H9 (cell line): ENCODE data around the gene DNAJC10. TPM values are rescaled to one million over a fixed set of nuclear protein-coding genes. Genes with fewer than 3 reads are reported as not detected.

ENCODE experiments used
- DNase-seq: peaks from one replicate; pipeline ENCODE4 v3.0.0-alpha.2; 2017
- H2AFZ ChIP-seq: one replicate; pipeline ENCODE4 v1.6.1; 2013; ENCODE audit warnings: mild to moderate bottlenecking, low read length, control low read depth, moderate library complexity
- H2AK5ac ChIP-seq: 2 replicates; pipeline ENCODE4 v1.6.1; 2013; ENCODE audit warnings: low read length, control low read depth, mixed read lengths; ENCODE audit not compliant: insufficient read length
- H2BK120ac ChIP-seq: one replicate; pipeline ENCODE4 v1.6.1; 2013; ENCODE audit warnings: low read depth, mild to moderate bottlenecking, low read length, control low read depth, inconsistent platforms; ENCODE audit not compliant: poor library complexity, severe bottlenecking
- H2BK12ac ChIP-seq: 2 replicates; pipeline ENCODE4 v1.6.1; 2013; ENCODE audit warnings: low read length, control low read depth, mixed read lengths, low read depth; ENCODE audit not compliant: insufficient read length
- H2BK15ac ChIP-seq: 2 replicates; pipeline ENCODE4 v1.6.1; 2013; ENCODE audit warnings: low read depth, low read length, control low read depth
- H2BK20ac ChIP-seq: one replicate; pipeline ENCODE4 v1.6.1; 2013; ENCODE audit warnings: low read depth, mild to moderate bottlenecking, low read length, control low read depth, inconsistent platforms; ENCODE audit not compliant: poor library complexity, severe bottlenecking
- H2BK5ac ChIP-seq: 2 replicates; pipeline ENCODE4 v1.6.1; 2013; ENCODE audit warnings: low read length, control low read depth, mixed read lengths; ENCODE audit not compliant: insufficient read length
- H3K14ac ChIP-seq: 2 replicates; pipeline ENCODE4 v1.6.1; 2013; ENCODE audit warnings: low read length, control low read depth; ENCODE audit not compliant: insufficient read depth
- H3K18ac ChIP-seq: 2 replicates; pipeline ENCODE4 v1.6.1; 2013; ENCODE audit warnings: low read depth, mild to moderate bottlenecking, mixed read lengths, low read length, control low read depth; ENCODE audit not compliant: insufficient read length
- H3K23ac ChIP-seq: 2 replicates; pipeline ENCODE4 v1.6.1; 2013; ENCODE audit warnings: low read length, control low read depth, mixed read lengths, low read depth; ENCODE audit not compliant: insufficient read length
- H3K23me2 ChIP-seq: 2 replicates; pipeline ENCODE4 v1.6.1; 2013; ENCODE audit warnings: low read depth, mild to moderate bottlenecking, mixed read lengths, low read length, control low read depth; ENCODE audit not compliant: insufficient read length, poor library complexity, severe bottlenecking
- H3K27ac ChIP-seq: 2 replicates; pipeline ENCODE4 v1.5.1; 2013; ENCODE audit warnings: low read length, control low read depth, mixed read lengths, low read depth; ENCODE audit not compliant: insufficient read length
- H3K27me3 ChIP-seq: 2 replicates; pipeline ENCODE4 v1.6.1; 2013; ENCODE audit warnings: low read length, control low read depth, inconsistent platforms; ENCODE audit not compliant: insufficient read depth
- H3K4ac ChIP-seq: 2 replicates; pipeline ENCODE4 v1.6.1; 2013; ENCODE audit warnings: low read depth, mild to moderate bottlenecking, control low read depth, inconsistent platforms, low read length, moderate library complexity
- H3K4me1 ChIP-seq: 2 replicates; pipeline ENCODE4 v1.6.1; 2013; ENCODE audit warnings: low read length, control low read depth, inconsistent platforms; ENCODE audit not compliant: insufficient read depth
- H3K4me2 ChIP-seq: 2 replicates; pipeline ENCODE4 v1.6.1; 2013; ENCODE audit warnings: low read length, control low read depth, mixed read lengths; ENCODE audit not compliant: insufficient read length, insufficient read depth
- H3K56ac ChIP-seq: 2 replicates; pipeline ENCODE4 v1.6.1; 2013; ENCODE audit warnings: low read depth, mild to moderate bottlenecking, mixed read lengths, low read length, control low read depth; ENCODE audit not compliant: insufficient read length
- H3K79me1 ChIP-seq: 2 replicates; pipeline ENCODE4 v1.6.1; 2013; ENCODE audit warnings: low read depth, mild to moderate bottlenecking, moderate library complexity, low read length, control low read depth, inconsistent platforms; ENCODE audit not compliant: insufficient read depth, poor library complexity, severe bottlenecking
- H3K79me2 ChIP-seq: 2 replicates; pipeline ENCODE4 v1.6.1; 2013; ENCODE audit warnings: low read length, control low read depth, inconsistent platforms; ENCODE audit not compliant: insufficient read depth
- H3K9ac ChIP-seq: 2 replicates; pipeline ENCODE4 v1.6.1; 2013; ENCODE audit warnings: low read length, control low read depth, mixed read lengths; ENCODE audit not compliant: insufficient read length; ENCODE audit errors: extremely low read depth
- H3K9me3 ChIP-seq: one replicate; pipeline ENCODE4 v1.6.1; 2013; ENCODE audit warnings: low read depth, low read length, inconsistent platforms; ENCODE audit not compliant: control insufficient read depth
- H3T11ph ChIP-seq: one replicate; pipeline ENCODE4 v1.6.1; 2013; ENCODE audit warnings: mild to moderate bottlenecking, low read length, control low read depth, inconsistent platforms
- H4K20me1 ChIP-seq: one replicate; pipeline ENCODE4 v1.6.1; 2013; ENCODE audit not compliant: control insufficient read depth, insufficient read length, insufficient read depth
- H4K5ac ChIP-seq: 2 replicates; pipeline ENCODE4 v1.6.1; 2013; ENCODE audit warnings: low read depth, mild to moderate bottlenecking, mixed read lengths, low read length, control low read depth; ENCODE audit not compliant: insufficient read length
- H4K8ac ChIP-seq: replicated peaks from 2 replicates; pipeline ENCODE4 v1.6.1; 2013; ENCODE audit warnings: low read length, control low read depth, mixed read lengths, low read depth; ENCODE audit not compliant: insufficient read length
- H4K91ac ChIP-seq: 2 replicates; pipeline ENCODE4 v1.6.1; 2013; ENCODE audit warnings: low read depth, mild to moderate bottlenecking, moderate library complexity, mixed read lengths, low read length, control low read depth; ENCODE audit not compliant: insufficient read length
- H3K27ac Mint-ChIP-seq, 3 experiments: 2 replicates in 2 of 3; 3 replicates in 1 of 3; pipeline ENCODE4 v1.8.0; 2020 to 2021; ENCODE audit warnings: mixed read lengths in 3 of 3, mild to moderate bottlenecking in 1 of 3, moderate library complexity in 1 of 3
- H3K27me3 Mint-ChIP-seq: 2 replicates; pipeline ENCODE4 v1.8.0; 2021; ENCODE audit warnings: low read depth, mild to moderate bottlenecking, moderate library complexity, mixed read lengths
- H3K36me3 Mint-ChIP-seq, 3 experiments: 2 replicates in 2 of 3; 3 replicates in 1 of 3; pipeline ENCODE4 v1.8.0; 2020 to 2021; ENCODE audit warnings: low read depth in 3 of 3, mixed read lengths in 3 of 3; ENCODE audit not compliant: insufficient read depth in 1 of 3
- H3K4me1 Mint-ChIP-seq, 2 experiments: 2 replicates each; pipeline ENCODE4 v1.8.0; 2020; ENCODE audit warnings: mixed read lengths in 2 of 2
- H3K4me3 Mint-ChIP-seq, 2 experiments: 2 replicates in 1 of 2; 3 replicates in 1 of 2; pipeline ENCODE4 v1.8.0; 2020 to 2021; ENCODE audit warnings: mild to moderate bottlenecking in 2 of 2, mixed read lengths in 2 of 2, moderate library complexity in 1 of 2
- H3K9me3 Mint-ChIP-seq, 2 experiments: 2 replicates in 1 of 2; 3 replicates in 1 of 2; pipeline ENCODE4 v1.8.0; 2020; ENCODE audit warnings: mild to moderate bottlenecking in 2 of 2, mixed read lengths in 2 of 2, moderate library complexity in 1 of 2
- WGBS: extraction: QIAGEN DNeasy Blood & Tissue Kit; methylation state at CpG from one replicate; pipeline ENCODE4 v1.1.7; 2013; ENCODE audit warnings: missing lambda C conversion rate, low lambda C conversion rate, mixed read lengths; ENCODE audit not compliant: insufficient read length; ENCODE audit errors: extremely low coverage; 5-methylcytosine and 5-hydroxymethylcytosine counted together
- total RNA-seq: library from RNA; stranded (reverse); gene quantifications from 2 replicates; pipeline ENCODE4 v1.2.1, GENCODE V29; 2021
- TF ChIP-seq, protein P1 (sequence below): fragments of 200-600 bp; sonication (generic); conservative IDR thresholded peaks from 3 replicates; pipeline ENCODE4 v1.8.0; 2021; ENCODE audit warnings: antibody characterized with exemption, mild to moderate bottlenecking

Gene DNAJC10
- total RNA-seq, 1 experiment from 2014 or later: 129 TPM

DNA sequence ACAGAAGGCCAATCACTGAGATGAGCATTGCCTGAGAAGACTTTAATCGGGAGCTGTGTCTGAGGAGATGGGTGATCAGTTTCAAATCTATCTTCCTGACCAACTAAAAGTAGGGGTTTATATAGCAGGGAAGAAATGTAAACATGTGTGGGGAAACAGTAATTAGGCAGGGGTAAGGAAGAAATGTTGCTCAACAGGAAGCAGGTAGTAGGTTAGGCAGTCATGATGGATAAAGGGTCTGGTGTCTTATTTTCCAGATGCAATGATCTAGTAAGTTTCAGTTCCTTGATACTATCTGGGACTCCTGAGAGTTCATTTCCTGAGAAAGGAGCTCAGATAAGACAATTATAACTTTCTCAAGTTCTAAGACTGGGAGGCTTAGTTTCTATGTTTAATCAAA, 33.8 kb upstream of the DNAJC10 start:
- no peak overlapping the region for H3K27ac ChIP-seq
- no peaks in the 10 kb centered on the region for H3K27me3 ChIP-seq
- H2AK5ac ChIP-seq: no peak overlapping the region
- H2BK5ac ChIP-seq: no peak overlapping the region
- H4K20me1 ChIP-seq: no peaks in the 10 kb centered on the region
- H3K9ac ChIP-seq: no peak overlapping the region
- Mint-ChIP-seq H3K4me3 (no peak overlapping the region), H3K27ac (no peak overlapping the region), H3K4me1 (no peaks in the 10 kb centered on the region), H3K27me3 (peaks cover 2% of the 10 kb centered on the region; the same call in 1 of the 2 replicates), H3K36me3 (peaks cover 0 to 5% (median 5%) of the 10 kb centered on the region in 3 experiments; a peak in 3 of 7 replicates), H3K9me3 (peaks cover 6 to 16% of the 10 kb centered on the region in 2 experiments; a peak in 4 of 5 replicates)
- H3K23me2 ChIP-seq: no peaks in the 10 kb centered on the region
- no peaks in the 10 kb centered on the region for H3K4me1 ChIP-seq
- no CpG with 5 or more reads among the region's 1 CpG for WGBS
- no peak overlapping the region for H2BK20ac ChIP-seq
- H3T11ph ChIP-seq: no peak overlapping the region
- no peak overlapping the region for H2BK120ac ChIP-seq
- H3K9me3 ChIP-seq: no peaks in the 10 kb centered on the region
- H2BK15ac ChIP-seq: no peak overlapping the region
- H3K79me2 ChIP-seq: no peaks in the 10 kb centered on the region
- H3K14ac ChIP-seq: no peak overlapping the region
- no peaks in the 10 kb centered on the region for H3K79me1 ChIP-seq
- no peak overlapping the region for H2BK12ac ChIP-seq
- H3K18ac ChIP-seq: no peak overlapping the region
- H3K4me2 ChIP-seq: no peak overlapping the region
- TF ChIP-seq, protein P1, sequence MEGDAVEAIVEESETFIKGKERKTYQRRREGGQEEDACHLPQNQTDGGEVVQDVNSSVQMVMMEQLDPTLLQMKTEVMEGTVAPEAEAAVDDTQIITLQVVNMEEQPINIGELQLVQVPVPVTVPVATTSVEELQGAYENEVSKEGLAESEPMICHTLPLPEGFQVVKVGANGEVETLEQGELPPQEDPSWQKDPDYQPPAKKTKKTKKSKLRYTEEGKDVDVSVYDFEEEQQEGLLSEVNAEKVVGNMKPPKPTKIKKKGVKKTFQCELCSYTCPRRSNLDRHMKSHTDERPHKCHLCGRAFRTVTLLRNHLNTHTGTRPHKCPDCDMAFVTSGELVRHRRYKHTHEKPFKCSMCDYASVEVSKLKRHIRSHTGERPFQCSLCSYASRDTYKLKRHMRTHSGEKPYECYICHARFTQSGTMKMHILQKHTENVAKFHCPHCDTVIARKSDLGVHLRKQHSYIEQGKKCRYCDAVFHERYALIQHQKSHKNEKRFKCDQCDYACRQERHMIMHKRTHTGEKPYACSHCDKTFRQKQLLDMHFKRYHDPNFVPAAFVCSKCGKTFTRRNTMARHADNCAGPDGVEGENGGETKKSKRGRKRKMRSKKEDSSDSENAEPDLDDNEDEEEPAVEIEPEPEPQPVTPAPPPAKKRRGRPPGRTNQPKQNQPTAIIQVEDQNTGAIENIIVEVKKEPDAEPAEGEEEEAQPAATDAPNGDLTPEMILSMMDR: no peak
- no peak overlapping the region for H4K8ac ChIP-seq
- H2AFZ ChIP-seq: no peak overlapping the region
- H3K23ac ChIP-seq: no peak overlapping the region
- no peak overlapping the region for H4K5ac ChIP-seq
- H3K56ac ChIP-seq: no peak overlapping the region
- no peak overlapping the region for H3K4ac ChIP-seq
- no peak for DNase-seq
- no peak overlapping the region for H4K91ac ChIP-seq
